HL-60 (cell line): ENCODE measurements around the gene UGT2A2.

Experiments used
- DNase-seq, 2 experiments: peaks; one replicate each; pipeline ENCODE4 v3.0.0-alpha.2; 2010 to 2020; ENCODE audit warnings: low read depth in 1 of 2, low spot score in 1 of 2
- H3K27ac ChIP-seq: fragments of 250-450 bp; sonication (Bioruptor Pico); replicated peaks from 2 replicates; pipeline ENCODE4 v1.5.1; 2020; ENCODE audit warnings: mild to moderate bottlenecking, moderate library complexity
- H3K27me3 ChIP-seq: fragments of 250-450 bp; sonication (Bioruptor Pico); 2 replicates; pipeline ENCODE4 v1.5.1; 2021; ENCODE audit warnings: mild to moderate bottlenecking, moderate library complexity; ENCODE audit not compliant: insufficient read depth, poor library complexity, severe bottlenecking
- H3K4me3 ChIP-seq: replicated peaks from 2 replicates; pipeline ENCODE4 v1.5.1; 2011; ENCODE audit warnings: mild to moderate bottlenecking, control low read depth, low read length; ENCODE audit not compliant: insufficient read depth
- GABPA ChIP-seq: IDR thresholded peaks from 2 replicates; pipeline ENCODE4 v1.6.1; 2012; ENCODE audit warnings: low read depth
- POLR2AphosphoS5 ChIP-seq: IDR thresholded peaks from 2 replicates; pipeline ENCODE4 v1.6.1; 2012; ENCODE audit warnings: low read depth
- SPI1 ChIP-seq: IDR thresholded peaks from 2 replicates; pipeline ENCODE4 v1.6.1; 2012; ENCODE audit warnings: low read depth, mild to moderate bottlenecking, borderline replicate concordance
- TF ChIP-seq, protein P1 (sequence below): IDR thresholded peaks from 2 replicates; pipeline ENCODE4 v1.6.1; 2012; ENCODE audit warnings: low read depth; ENCODE audit not compliant: insufficient replicate concordance
- TF ChIP-seq, protein P2 (sequence below): IDR thresholded peaks from one replicate; pipeline ENCODE4 v1.5.1; 2011; ENCODE audit warnings: low read length, control low read depth, inconsistent platforms; ENCODE audit not compliant: insufficient read depth

Gene UGT2A2

GRCh38 chr4:69658133-69658532 is 18.7 kb upstream of the UGT2A2 start:
- TF ChIP-seq POLR2AphosphoS5, result no peak
- no peak for TF ChIP-seq SPI1
- TF ChIP-seq, protein P1, sequence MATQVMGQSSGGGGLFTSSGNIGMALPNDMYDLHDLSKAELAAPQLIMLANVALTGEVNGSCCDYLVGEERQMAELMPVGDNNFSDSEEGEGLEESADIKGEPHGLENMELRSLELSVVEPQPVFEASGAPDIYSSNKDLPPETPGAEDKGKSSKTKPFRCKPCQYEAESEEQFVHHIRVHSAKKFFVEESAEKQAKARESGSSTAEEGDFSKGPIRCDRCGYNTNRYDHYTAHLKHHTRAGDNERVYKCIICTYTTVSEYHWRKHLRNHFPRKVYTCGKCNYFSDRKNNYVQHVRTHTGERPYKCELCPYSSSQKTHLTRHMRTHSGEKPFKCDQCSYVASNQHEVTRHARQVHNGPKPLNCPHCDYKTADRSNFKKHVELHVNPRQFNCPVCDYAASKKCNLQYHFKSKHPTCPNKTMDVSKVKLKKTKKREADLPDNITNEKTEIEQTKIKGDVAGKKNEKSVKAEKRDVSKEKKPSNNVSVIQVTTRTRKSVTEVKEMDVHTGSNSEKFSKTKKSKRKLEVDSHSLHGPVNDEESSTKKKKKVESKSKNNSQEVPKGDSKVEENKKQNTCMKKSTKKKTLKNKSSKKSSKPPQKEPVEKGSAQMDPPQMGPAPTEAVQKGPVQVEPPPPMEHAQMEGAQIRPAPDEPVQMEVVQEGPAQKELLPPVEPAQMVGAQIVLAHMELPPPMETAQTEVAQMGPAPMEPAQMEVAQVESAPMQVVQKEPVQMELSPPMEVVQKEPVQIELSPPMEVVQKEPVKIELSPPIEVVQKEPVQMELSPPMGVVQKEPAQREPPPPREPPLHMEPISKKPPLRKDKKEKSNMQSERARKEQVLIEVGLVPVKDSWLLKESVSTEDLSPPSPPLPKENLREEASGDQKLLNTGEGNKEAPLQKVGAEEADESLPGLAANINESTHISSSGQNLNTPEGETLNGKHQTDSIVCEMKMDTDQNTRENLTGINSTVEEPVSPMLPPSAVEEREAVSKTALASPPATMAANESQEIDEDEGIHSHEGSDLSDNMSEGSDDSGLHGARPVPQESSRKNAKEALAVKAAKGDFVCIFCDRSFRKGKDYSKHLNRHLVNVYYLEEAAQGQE, result no peak
- TF ChIP-seq, protein P2, sequence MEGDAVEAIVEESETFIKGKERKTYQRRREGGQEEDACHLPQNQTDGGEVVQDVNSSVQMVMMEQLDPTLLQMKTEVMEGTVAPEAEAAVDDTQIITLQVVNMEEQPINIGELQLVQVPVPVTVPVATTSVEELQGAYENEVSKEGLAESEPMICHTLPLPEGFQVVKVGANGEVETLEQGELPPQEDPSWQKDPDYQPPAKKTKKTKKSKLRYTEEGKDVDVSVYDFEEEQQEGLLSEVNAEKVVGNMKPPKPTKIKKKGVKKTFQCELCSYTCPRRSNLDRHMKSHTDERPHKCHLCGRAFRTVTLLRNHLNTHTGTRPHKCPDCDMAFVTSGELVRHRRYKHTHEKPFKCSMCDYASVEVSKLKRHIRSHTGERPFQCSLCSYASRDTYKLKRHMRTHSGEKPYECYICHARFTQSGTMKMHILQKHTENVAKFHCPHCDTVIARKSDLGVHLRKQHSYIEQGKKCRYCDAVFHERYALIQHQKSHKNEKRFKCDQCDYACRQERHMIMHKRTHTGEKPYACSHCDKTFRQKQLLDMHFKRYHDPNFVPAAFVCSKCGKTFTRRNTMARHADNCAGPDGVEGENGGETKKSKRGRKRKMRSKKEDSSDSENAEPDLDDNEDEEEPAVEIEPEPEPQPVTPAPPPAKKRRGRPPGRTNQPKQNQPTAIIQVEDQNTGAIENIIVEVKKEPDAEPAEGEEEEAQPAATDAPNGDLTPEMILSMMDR, result no peak
- TF ChIP-seq GABPA, result no peak
- no peaks in the 10 kb centered on the region for H3K27me3 ChIP-seq
- H3K27ac ChIP-seq, result no peak overlapping the region
- H3K4me3 ChIP-seq, result no peak overlapping the region
- no peak for DNase-seq

DNA sequence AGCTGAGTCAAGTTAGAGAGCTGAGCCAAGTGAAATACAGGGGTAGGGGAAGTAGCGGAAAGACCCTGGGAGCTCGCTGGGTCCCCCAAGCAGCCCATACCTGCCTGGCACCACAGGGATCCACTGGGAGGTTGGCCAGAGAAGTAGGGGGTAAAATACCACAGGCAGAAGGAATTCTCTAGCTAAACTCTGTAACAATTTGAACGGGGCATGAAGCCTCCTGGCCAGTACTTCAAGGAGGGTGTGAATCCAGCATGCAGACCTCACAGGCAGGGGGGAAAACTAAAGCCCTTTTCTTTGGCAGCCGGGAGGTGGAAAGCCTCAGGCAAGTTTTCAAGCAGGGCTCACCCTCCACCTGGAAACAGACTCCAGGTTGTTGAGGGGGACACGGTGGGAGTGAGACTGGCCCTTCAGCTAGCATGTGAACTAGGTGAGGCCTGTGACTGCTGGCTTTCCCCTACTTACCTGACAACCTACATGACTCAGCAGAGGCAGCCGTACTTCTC is 17.3 kb upstream of the UGT2A2 start:
- TF ChIP-seq POLR2AphosphoS5, result no peak
- TF ChIP-seq, protein P2, result no peak
- no peak for DNase-seq
- H3K4me3 ChIP-seq, result no peak overlapping the region
- no peaks in the 10 kb centered on the region for H3K27me3 ChIP-seq
- no peak overlapping the region for H3K27ac ChIP-seq

- DNase-seq, result no peak
- TF ChIP-seq POLR2AphosphoS5, result no peak
- no peak for TF ChIP-seq SPI1
- TF ChIP-seq, protein P1, result no peak
- TF ChIP-seq, protein P2, result no peak
- no peak for TF ChIP-seq GABPA
- H3K27ac ChIP-seq, result no peak within 1 kb of the TSS
- no peaks in the 10 kb centered on the region for H3K27me3 ChIP-seq
- H3K4me3 ChIP-seq, result no peak within 1 kb of the TSS
Measured at GRCh38 chr4:69653147-69653546, 13.7 kb upstream of the UGT2A2 start, which contains the start of gene UGT2A1. Gene UGT2A1, minus strand, starts transcription at chr4:69653247. Its CDS starts 5,603 bp downstream, at chr4:69647644.

GRCh38 chr4:69650872-69651271 is 11.4 kb upstream of the UGT2A2 start:
- TF ChIP-seq, protein P1, result no peak
- TF ChIP-seq POLR2AphosphoS5 (no peak), SPI1 (no peak), GABPA (no peak)
- TF ChIP-seq, protein P2, result no peak
- Histone ChIP-seq H3K27ac (no peak overlapping the region), H3K27me3 (no peaks in the 10 kb centered on the region), H3K4me3 (no peak overlapping the region)
- no peak for DNase-seq
